ENCODE measurements around the gene PTK7. TPM values are rescaled to one million over a fixed set of nuclear protein-coding genes. Genes with fewer than 3 reads are reported as not detected.

PTK7 gene
- total and polyA plus RNA-seq, 4 donors, result 37.4 to 173 (median 84.2) TPM

- DNase-seq, result no peak
- Histone ChIP-seq H3K9ac (ENCODE audit: insufficient read depth in 1 of 2, low read length in 2 of 2) (no peak overlapping the region), H3K27me3 (ENCODE audit: control insufficient read depth in 3 of 3, insufficient read depth in 3 of 3, low read length in 2 of 3) (no peaks in the 10 kb centered on the region), H3K36me3 (ENCODE audit: control insufficient read depth in 4 of 4, insufficient read depth in 4 of 4, low read length in 4 of 4) (peaks cover 27 to 46% (median 30%) of the 10 kb centered on the region in 4 donors), H3K9me3 (ENCODE audit: control insufficient read depth in 4 of 4, insufficient read depth in 3 of 4, low read length in 3 of 4) (no peaks in the 10 kb centered on the region), H3K27ac (ENCODE audit: low read depth in 1 of 2, low read length in 1 of 2) (no peak overlapping the region), H3K4me3 (no peak overlapping the region), H3K4me1 (ENCODE audit: control insufficient read depth in 5 of 5, insufficient read depth in 5 of 5, low read length in 5 of 5) (no peaks in the 10 kb centered on the region)
- no peak for ATAC-seq (ENCODE audit: insufficient read depth, low FRiP score)
- 93 to 99% methylated on average over 4 of the region's 4 CpGs for WGBS, 2 donors
- TF ChIP-seq, protein P1, sequence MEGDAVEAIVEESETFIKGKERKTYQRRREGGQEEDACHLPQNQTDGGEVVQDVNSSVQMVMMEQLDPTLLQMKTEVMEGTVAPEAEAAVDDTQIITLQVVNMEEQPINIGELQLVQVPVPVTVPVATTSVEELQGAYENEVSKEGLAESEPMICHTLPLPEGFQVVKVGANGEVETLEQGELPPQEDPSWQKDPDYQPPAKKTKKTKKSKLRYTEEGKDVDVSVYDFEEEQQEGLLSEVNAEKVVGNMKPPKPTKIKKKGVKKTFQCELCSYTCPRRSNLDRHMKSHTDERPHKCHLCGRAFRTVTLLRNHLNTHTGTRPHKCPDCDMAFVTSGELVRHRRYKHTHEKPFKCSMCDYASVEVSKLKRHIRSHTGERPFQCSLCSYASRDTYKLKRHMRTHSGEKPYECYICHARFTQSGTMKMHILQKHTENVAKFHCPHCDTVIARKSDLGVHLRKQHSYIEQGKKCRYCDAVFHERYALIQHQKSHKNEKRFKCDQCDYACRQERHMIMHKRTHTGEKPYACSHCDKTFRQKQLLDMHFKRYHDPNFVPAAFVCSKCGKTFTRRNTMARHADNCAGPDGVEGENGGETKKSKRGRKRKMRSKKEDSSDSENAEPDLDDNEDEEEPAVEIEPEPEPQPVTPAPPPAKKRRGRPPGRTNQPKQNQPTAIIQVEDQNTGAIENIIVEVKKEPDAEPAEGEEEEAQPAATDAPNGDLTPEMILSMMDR (IDR thresholded peaks at IDR 0.05; ENCODE audit: control extremely low read depth, extremely low read depth), result no peak
These were observed 43.8 kb upstream of the PTK7 start for GRCh38 chr6:43032326-43032725.

- Histone ChIP-seq H3K9ac (ENCODE audit: insufficient read depth in 1 of 2, low read length in 2 of 2) (no peak overlapping the region), H3K4me1 (ENCODE audit: control insufficient read depth in 5 of 5, insufficient read depth in 5 of 5, low read length in 5 of 5) (no peaks in the 10 kb centered on the region), H3K27me3 (ENCODE audit: control insufficient read depth in 3 of 3, insufficient read depth in 3 of 3, low read length in 2 of 3) (no peaks in the 10 kb centered on the region), H3K4me3 (no peak overlapping the region), H3K27ac (ENCODE audit: low read depth in 1 of 2, low read length in 1 of 2) (no peak overlapping the region), H3K36me3 (ENCODE audit: control insufficient read depth in 4 of 4, insufficient read depth in 4 of 4, low read length in 4 of 4) (peaks cover 24 to 49% (median 34%) of the 10 kb centered on the region in 4 donors), H3K9me3 (ENCODE audit: control insufficient read depth in 4 of 4, insufficient read depth in 3 of 4, low read length in 3 of 4) (no peaks in the 10 kb centered on the region)
- WGBS, 2 donors, result 85 to 89% methylated on average over 2 of the region's 2 CpGs
- TF ChIP-seq, protein P1 (IDR thresholded peaks at IDR 0.05; ENCODE audit: control extremely low read depth, extremely low read depth), result no peak
- no peak for DNase-seq
- ATAC-seq (ENCODE audit: insufficient read depth, low FRiP score), result no peak
These were observed 42.5 kb upstream of the PTK7 start for GRCh38 chr6:43033496-43034189.

DNA sequence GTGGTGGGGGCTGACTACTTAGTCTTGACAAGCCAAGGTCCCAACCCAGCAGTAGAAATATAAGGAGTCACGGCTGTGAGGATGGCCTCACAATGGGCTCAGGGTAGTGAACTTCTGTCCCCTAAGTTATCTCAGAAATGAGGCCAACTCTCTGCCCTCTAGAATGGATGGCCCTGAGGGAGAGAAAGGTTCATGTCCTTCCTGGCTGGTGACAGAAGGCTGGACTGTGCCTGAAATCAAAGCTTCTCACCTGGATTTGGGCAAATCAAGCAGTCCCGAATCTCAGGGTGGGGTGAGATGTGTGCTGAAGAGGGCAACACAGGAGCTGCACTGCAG lies 42.0 kb upstream of the PTK7 start:
- Histone ChIP-seq H3K27ac (ENCODE audit: low read depth in 1 of 2, low read length in 1 of 2) (no peak overlapping the region), H3K9ac (ENCODE audit: insufficient read depth in 1 of 2, low read length in 2 of 2) (no peak overlapping the region), H3K27me3 (ENCODE audit: control insufficient read depth in 3 of 3, insufficient read depth in 3 of 3, low read length in 2 of 3) (no peaks in the 10 kb centered on the region), H3K4me1 (ENCODE audit: control insufficient read depth in 5 of 5, insufficient read depth in 5 of 5, low read length in 5 of 5) (no peaks in the 10 kb centered on the region), H3K4me3 (no peak overlapping the region), H3K36me3 (ENCODE audit: control insufficient read depth in 4 of 4, insufficient read depth in 4 of 4, low read length in 4 of 4) (peaks cover 18 to 48% (median 34%) of the 10 kb centered on the region in 4 donors), H3K9me3 (ENCODE audit: control insufficient read depth in 4 of 4, insufficient read depth in 3 of 4, low read length in 3 of 4) (no peaks in the 10 kb centered on the region)
- TF ChIP-seq, protein P1 (IDR thresholded peaks at IDR 0.05; ENCODE audit: control extremely low read depth, extremely low read depth), result no peak
- ATAC-seq (ENCODE audit: insufficient read depth, low FRiP score) (no peak), DNase-seq (no peak)
- WGBS, 2 donors, result 91 to 98% methylated on average over 2 of the region's 2 CpGs

All from lung (tissue), 12 donors.